Measurements from ENCODE around the gene SLC8A1. TPM values are rescaled to one million over a fixed set of nuclear protein-coding genes. Genes with fewer than 3 reads are reported as not detected.

Gene SLC8A1
- total RNA-seq, 1 experiment from 2014 or later, result 0.43 TPM

GRCh38 chr2:40115348-40115747 lies 336.5 kb downstream of the SLC8A1 start:
- no peak overlapping the region for H3K27ac Mint-ChIP-seq (ENCODE audit: unreplicated experiment)
- H3K36me3 ChIP-seq (ENCODE audit: control insufficient read depth, insufficient read depth, low read length), result no peaks in the 10 kb centered on the region
- DNase-seq, result no peak
- no TSS peak for BruUV-seq (replicated peaks)
- H3K4me1 Mint-ChIP-seq (ENCODE audit: low read depth, unreplicated experiment), result no peaks in the 10 kb centered on the region
- intact Hi-C loops (cut with micrococcal nuclease; ENCODE audit: unreplicated experiment), result no loop called here
- H3K27me3 ChIP-seq (replicated peaks; ENCODE audit: control insufficient read depth, insufficient read depth, low read length), result no peaks in the 10 kb centered on the region
- H3K27me3 Mint-ChIP-seq (ENCODE audit: insufficient read depth, unreplicated experiment), result peaks cover 3% of the 10 kb centered on the region
- H3K9me3 Mint-ChIP-seq (ENCODE audit: unreplicated experiment), result no peaks in the 10 kb centered on the region
- POLR2A ChIA-PET, result no interaction called here
- no peaks in the 10 kb centered on the region for H3K36me3 Mint-ChIP-seq (ENCODE audit: insufficient read depth, unreplicated experiment)
- no peaks in the 10 kb centered on the region for H3K9me3 ChIP-seq
- CTCF ChIA-PET, result no interaction called here
- H3K4me3 Mint-ChIP-seq (ENCODE audit: unreplicated experiment), result no peak overlapping the region
- H3K4me1 ChIP-seq, result no peaks in the 10 kb centered on the region
- TF ChIP-seq CTCF (IDR thresholded peaks at IDR 0.05; ENCODE audit: insufficient read depth in 1 of 2, low read depth in 1 of 2, low read length in 1 of 2, severe bottlenecking in 1 of 2, unreplicated experiment in 1 of 2), result no peak
- H3K4me3 ChIP-seq (ENCODE audit: low read depth, low read length), result no peak overlapping the region

GRCh38 chr2:40113997-40114396 lies 337.9 kb downstream of the SLC8A1 start:
- no peaks in the 10 kb centered on the region for H3K36me3 Mint-ChIP-seq (ENCODE audit: insufficient read depth, unreplicated experiment)
- DNase-seq, result no peak
- H3K27ac Mint-ChIP-seq (ENCODE audit: unreplicated experiment), result no peak overlapping the region
- intact Hi-C loops (cut with micrococcal nuclease; ENCODE audit: unreplicated experiment), result no loop called here
- ChIA-PET CTCF (no interaction called here), POLR2A (no interaction called here)
- BruUV-seq (replicated peaks), result no TSS peak
- no peaks in the 10 kb centered on the region for H3K4me1 Mint-ChIP-seq (ENCODE audit: low read depth, unreplicated experiment)
- no peaks in the 10 kb centered on the region for H3K36me3 ChIP-seq (ENCODE audit: control insufficient read depth, insufficient read depth, low read length)
- no peaks in the 10 kb centered on the region for H3K27me3 ChIP-seq (replicated peaks; ENCODE audit: control insufficient read depth, insufficient read depth, low read length)
- no peaks in the 10 kb centered on the region for H3K4me1 ChIP-seq
- TF ChIP-seq CTCF (IDR thresholded peaks at IDR 0.05; ENCODE audit: insufficient read depth in 1 of 2, low read depth in 1 of 2, low read length in 1 of 2, severe bottlenecking in 1 of 2, unreplicated experiment in 1 of 2), result no peak
- H3K27me3 Mint-ChIP-seq (ENCODE audit: insufficient read depth, unreplicated experiment), result peaks cover 3% of the 10 kb centered on the region
- H3K9me3 ChIP-seq, result no peaks in the 10 kb centered on the region
- no peak overlapping the region for H3K4me3 ChIP-seq (ENCODE audit: low read depth, low read length)
- no peak overlapping the region for H3K4me3 Mint-ChIP-seq (ENCODE audit: unreplicated experiment)
- H3K9me3 Mint-ChIP-seq (ENCODE audit: unreplicated experiment), result no peaks in the 10 kb centered on the region

- DNase-seq, result no peak
- H3K27ac Mint-ChIP-seq (ENCODE audit: unreplicated experiment), result no peak overlapping the region
- H3K4me3 Mint-ChIP-seq (ENCODE audit: unreplicated experiment), result no peak overlapping the region
- Histone ChIP-seq H3K9me3 (no peaks in the 10 kb centered on the region), H3K36me3 (ENCODE audit: control insufficient read depth, insufficient read depth, low read length) (no peaks in the 10 kb centered on the region), H3K4me1 (no peaks in the 10 kb centered on the region), H3K27me3 (replicated peaks; ENCODE audit: control insufficient read depth, insufficient read depth, low read length) (no peaks in the 10 kb centered on the region), H3K4me3 (ENCODE audit: low read depth, low read length) (no peak overlapping the region)
- ChIA-PET CTCF (no interaction called here), POLR2A (no interaction called here)
- intact Hi-C loops (cut with micrococcal nuclease; ENCODE audit: unreplicated experiment), result no loop called here
- H3K27me3 Mint-ChIP-seq (ENCODE audit: insufficient read depth, unreplicated experiment), result peaks cover 3% of the 10 kb centered on the region
- BruUV-seq (replicated peaks), result no TSS peak
- no peaks in the 10 kb centered on the region for H3K9me3 Mint-ChIP-seq (ENCODE audit: unreplicated experiment)
- H3K36me3 Mint-ChIP-seq (ENCODE audit: insufficient read depth, unreplicated experiment), result no peaks in the 10 kb centered on the region
- TF ChIP-seq CTCF (IDR thresholded peaks at IDR 0.05; ENCODE audit: insufficient read depth in 1 of 2, low read depth in 1 of 2, low read length in 1 of 2, severe bottlenecking in 1 of 2, unreplicated experiment in 1 of 2), result no peak
- H3K4me1 Mint-ChIP-seq (ENCODE audit: low read depth, unreplicated experiment), result no peaks in the 10 kb centered on the region
These were observed 338.5 kb downstream of the SLC8A1 start for GRCh38 chr2:40113272-40113968.

Data from Caco-2 (cell line).